Measurements from ENCODE around the gene APCDD1L. TPM values are rescaled to one million over a fixed set of nuclear protein-coding genes. Genes with fewer than 3 reads are reported as not detected.

APCDD1L gene
- total RNA-seq, 1 donor from 2014 or later = 16.4 TPM

GRCh38 chr20:58472273-58473018, 42.8 kb downstream of the APCDD1L start:
- H3K27ac ChIP-seq (ENCODE audit: low read depth, low read length) = no peak overlapping the region
- no peak overlapping the region for H3K4me3 Mint-ChIP-seq (ENCODE audit: unreplicated experiment)
- no peak for FAIRE-seq
- H3K4me1 ChIP-seq (ENCODE audit: insufficient read depth, low read length) = no peaks in the 10 kb centered on the region
- peaks cover 16% of the 10 kb centered on the region for H3K36me3 Mint-ChIP-seq (ENCODE audit: low read depth, unreplicated experiment)
- no peak for DNase-seq (ENCODE audit: low read depth)
- peaks cover 3% of the 10 kb centered on the region for H4K20me1 ChIP-seq (ENCODE audit: insufficient read depth, low read length)
- H3K36me3 ChIP-seq (ENCODE audit: insufficient read depth, low read length) = no peaks in the 10 kb centered on the region
- no peak overlapping the region for H3K9ac ChIP-seq (ENCODE audit: low read length)
- TF ChIP-seq EZH2 (IDR thresholded peaks at IDR 0.05; ENCODE audit: insufficient read depth, low read length) = no peak
- no peaks in the 10 kb centered on the region for H3K9me3 ChIP-seq (ENCODE audit: insufficient read depth, low read depth, low read length)
- no peak overlapping the region for H3K4me3 ChIP-seq (ENCODE audit: insufficient read depth, low read depth, low read length)
- no peaks in the 10 kb centered on the region for H3K79me2 ChIP-seq (ENCODE audit: insufficient read depth, low read length)
- H2AFZ ChIP-seq (ENCODE audit: low read depth, low read length) = no peak overlapping the region
- H3K27me3 Mint-ChIP-seq (ENCODE audit: low read depth, unreplicated experiment) = peaks cover 9% of the 10 kb centered on the region
- peaks cover 12% of the 10 kb centered on the region for H3K9me3 Mint-ChIP-seq (ENCODE audit: unreplicated experiment)
- H3K4me1 Mint-ChIP-seq (ENCODE audit: low read depth, unreplicated experiment) = no peaks in the 10 kb centered on the region
- H3K27me3 ChIP-seq (ENCODE audit: insufficient read depth, low read length) = no peaks in the 10 kb centered on the region
- no peak overlapping the region for H3K27ac Mint-ChIP-seq (ENCODE audit: unreplicated experiment)
- H3K4me2 ChIP-seq (ENCODE audit: low read length) = no peak overlapping the region

GRCh38 chr20:58471193-58472164, 43.7 kb downstream of the APCDD1L start:
- DNase-seq (ENCODE audit: low read depth) = no peak

More at GRCh38 chr20:58471193-58472164, 43.7 kb downstream of the APCDD1L start:
- TF ChIP-seq CTCF (IDR thresholded peaks at IDR 0.05; ENCODE audit: insufficient read depth, low read depth, low read length) (no peak), EZH2 (IDR thresholded peaks at IDR 0.05; ENCODE audit: insufficient read depth, low read length) (no peak)
- H3K4me1 ChIP-seq (ENCODE audit: insufficient read depth, low read length) = no peaks in the 10 kb centered on the region
- no peaks in the 10 kb centered on the region for H3K4me1 Mint-ChIP-seq (ENCODE audit: low read depth, unreplicated experiment)
- H4K20me1 ChIP-seq (ENCODE audit: insufficient read depth, low read length) = peaks cover 3% of the 10 kb centered on the region
- peaks cover 9% of the 10 kb centered on the region for H3K27me3 Mint-ChIP-seq (ENCODE audit: low read depth, unreplicated experiment)
- no peak overlapping the region for H2AFZ ChIP-seq (ENCODE audit: low read depth, low read length)
- no peak overlapping the region for H3K27ac ChIP-seq (ENCODE audit: low read depth, low read length)
- peaks cover 12% of the 10 kb centered on the region for H3K36me3 Mint-ChIP-seq (ENCODE audit: low read depth, unreplicated experiment)
- peaks cover 4% of the 10 kb centered on the region for H3K9me3 Mint-ChIP-seq (ENCODE audit: unreplicated experiment)
- H3K9ac ChIP-seq (ENCODE audit: low read length) = no peak overlapping the region
- no peak overlapping the region for H3K4me3 Mint-ChIP-seq (ENCODE audit: unreplicated experiment)
- H3K36me3 ChIP-seq (ENCODE audit: insufficient read depth, low read length) = no peaks in the 10 kb centered on the region
- H3K4me2 ChIP-seq (ENCODE audit: low read length) = no peak overlapping the region
- no peaks in the 10 kb centered on the region for H3K9me3 ChIP-seq (ENCODE audit: insufficient read depth, low read depth, low read length)
- no peaks in the 10 kb centered on the region for H3K27me3 ChIP-seq (ENCODE audit: insufficient read depth, low read length)
- no peaks in the 10 kb centered on the region for H3K79me2 ChIP-seq (ENCODE audit: insufficient read depth, low read length)
- FAIRE-seq = no peak
- H3K27ac Mint-ChIP-seq (ENCODE audit: unreplicated experiment) = no peak overlapping the region
- no peak overlapping the region for H3K4me3 ChIP-seq (ENCODE audit: insufficient read depth, low read depth, low read length)
